Measurements from ENCODE around the gene RAB11A. TPM values are rescaled to one million over a fixed set of nuclear protein-coding genes. Genes with fewer than 3 reads are reported as not detected.
"Not testable (repeated sequence)": the region's sequence is repeated elsewhere in the genome, so short reads cannot be mapped to it uniquely, and the experiment has no call there.

The RAB11A gene
- total RNA-seq, 1 donor from 2014 or later = 393 TPM

DNA sequence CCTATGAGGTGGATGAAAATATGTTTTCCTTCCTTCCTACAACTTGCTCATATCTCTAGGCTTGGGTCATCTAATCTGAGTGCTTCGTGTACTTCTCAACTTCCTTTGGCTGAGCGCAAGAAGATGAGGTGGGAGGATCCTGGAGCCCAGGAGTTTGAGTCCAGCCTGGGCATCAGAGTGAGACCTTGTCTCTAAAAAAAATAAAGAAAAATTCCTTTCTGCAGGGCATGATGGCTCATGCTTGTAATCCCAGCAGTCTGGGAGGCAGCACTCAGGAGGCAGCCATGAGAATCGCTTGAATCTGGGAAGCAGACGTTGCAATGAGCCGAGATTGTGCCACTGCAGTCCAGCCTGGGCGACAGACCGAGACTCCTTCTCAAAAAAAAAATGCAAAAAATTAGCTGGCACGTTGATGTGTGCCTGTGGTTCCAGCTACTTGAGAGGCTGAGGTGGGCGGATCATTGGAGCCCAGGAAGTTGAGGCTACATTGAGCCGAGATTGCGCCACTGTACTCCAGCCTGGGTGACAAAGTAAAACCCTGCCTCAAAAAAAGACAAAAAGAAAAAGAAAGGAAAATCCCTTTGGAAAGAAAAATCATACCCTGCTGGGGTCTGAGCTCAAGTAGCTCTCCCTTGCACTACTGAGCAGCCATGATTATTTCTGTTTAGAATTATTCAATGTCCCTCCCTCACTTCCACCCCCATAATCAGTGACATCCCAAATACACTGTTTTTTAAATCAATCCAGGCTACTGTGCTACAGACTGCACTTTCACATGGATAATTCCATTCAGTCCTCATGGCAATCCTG lies 28.0 kb upstream of the RAB11A start:
- no peak for DNase-seq (ENCODE audit: extremely low read depth, low read depth, low spot score)

DNA sequence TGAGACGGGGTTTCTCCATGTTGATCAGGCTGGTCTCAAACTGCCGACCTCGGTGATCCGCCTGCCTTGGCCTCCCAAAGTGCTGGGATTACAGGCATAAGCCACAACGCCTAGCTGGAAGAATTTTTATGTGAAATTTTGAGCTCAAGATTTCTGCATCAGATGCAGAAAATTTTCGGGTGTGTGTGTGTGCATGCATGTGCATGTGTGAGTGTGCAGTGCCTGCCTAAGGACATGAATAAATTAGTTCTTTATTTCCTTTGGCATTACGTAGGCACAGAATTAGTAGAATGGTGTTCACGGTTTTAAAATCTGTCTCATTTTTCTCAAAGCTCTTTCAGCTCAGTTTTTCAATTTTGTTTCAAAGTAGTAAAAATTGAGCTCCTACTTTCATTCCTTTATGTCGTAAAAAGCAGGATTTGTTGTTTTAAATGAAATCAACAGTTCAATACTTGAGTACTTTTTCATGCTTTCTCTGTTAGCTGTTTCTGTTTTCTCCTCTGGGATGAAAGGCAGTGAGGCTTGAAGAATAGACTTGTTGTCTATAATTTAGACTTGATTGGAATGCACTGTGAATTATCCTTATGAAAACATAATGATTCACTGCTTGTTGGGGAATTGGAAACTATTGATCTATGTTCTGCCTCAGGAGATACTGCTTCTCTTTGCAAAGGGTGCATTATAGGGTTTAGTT lies 23.3 kb upstream of the RAB11A start:
- no peak for DNase-seq (ENCODE audit: extremely low read depth, low read depth, low spot score)

DNA sequence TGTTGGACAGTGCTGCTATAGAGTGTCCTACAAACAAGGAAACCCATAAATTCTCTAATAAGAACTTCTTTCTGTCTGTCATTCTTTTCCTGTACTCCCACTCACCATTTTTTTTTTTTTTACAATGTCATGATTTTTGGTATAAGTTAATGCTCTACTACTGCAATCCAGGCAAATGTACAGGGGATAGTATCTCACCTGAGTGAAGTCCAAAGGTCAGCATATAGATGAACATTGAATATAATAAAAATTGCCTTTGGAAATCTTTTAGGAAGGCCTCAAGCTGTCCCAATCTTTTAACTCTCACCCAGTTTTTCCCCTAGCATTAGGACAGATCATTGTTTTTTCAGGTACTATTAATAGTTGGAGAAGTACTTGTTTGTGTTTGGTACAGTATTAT lies 21.3 kb upstream of the RAB11A start:
- no peak for DNase-seq (ENCODE audit: extremely low read depth, low read depth, low spot score)

DNA sequence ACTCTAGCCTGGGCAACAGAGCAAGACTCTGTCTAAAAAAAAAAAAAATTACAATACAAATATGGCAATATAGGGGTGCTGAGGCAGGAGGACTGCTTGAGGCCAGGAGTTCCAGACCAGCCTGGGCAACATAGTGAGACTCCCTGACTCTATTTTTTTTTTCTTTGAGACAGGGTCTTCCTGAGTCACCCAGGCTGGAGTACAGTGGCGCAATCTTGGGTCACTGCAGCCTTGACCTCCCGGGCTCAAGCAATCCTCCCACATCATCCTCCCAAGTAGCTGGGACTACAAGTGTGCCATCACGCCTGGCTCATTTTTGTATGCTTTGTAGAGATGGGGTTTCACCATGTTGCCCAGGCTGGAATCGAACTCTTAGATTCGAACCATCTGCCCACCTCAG lies 17.3 kb upstream of the RAB11A start:
- no peak for DNase-seq (ENCODE audit: extremely low read depth, low read depth, low spot score)

DNA sequence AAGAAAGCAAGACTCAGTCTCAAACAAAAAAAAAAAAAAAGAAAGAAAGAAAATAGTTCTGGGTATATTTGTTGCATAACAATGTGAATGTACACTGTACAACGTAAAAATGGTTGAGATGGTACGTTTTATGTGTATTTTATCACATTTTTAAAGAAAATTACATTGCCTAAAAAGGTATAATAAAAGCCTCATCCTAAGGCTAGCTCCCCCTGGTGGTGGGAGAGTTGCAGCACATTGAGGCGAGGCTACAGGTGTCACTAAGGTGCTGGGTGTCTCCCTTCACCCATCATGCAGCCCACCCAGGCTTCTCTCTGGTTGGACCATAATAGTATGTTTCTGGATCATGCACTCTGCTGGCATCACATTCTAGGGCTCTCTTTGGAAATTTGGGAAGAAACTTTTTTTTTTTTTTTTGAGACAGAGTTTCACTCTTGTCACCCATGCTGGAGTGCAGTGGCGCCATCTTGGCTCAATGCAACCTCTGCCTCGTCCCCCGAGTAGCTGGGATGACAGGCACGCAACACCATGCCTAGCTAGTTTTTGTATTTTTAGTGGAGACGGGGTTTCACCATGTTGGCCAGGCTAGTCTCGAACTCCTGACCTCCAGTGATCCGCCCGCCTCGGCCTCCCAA lies 12.4 kb upstream of the RAB11A start:
- DNase-seq (ENCODE audit: extremely low read depth, low read depth, low spot score) = no peak

DNA sequence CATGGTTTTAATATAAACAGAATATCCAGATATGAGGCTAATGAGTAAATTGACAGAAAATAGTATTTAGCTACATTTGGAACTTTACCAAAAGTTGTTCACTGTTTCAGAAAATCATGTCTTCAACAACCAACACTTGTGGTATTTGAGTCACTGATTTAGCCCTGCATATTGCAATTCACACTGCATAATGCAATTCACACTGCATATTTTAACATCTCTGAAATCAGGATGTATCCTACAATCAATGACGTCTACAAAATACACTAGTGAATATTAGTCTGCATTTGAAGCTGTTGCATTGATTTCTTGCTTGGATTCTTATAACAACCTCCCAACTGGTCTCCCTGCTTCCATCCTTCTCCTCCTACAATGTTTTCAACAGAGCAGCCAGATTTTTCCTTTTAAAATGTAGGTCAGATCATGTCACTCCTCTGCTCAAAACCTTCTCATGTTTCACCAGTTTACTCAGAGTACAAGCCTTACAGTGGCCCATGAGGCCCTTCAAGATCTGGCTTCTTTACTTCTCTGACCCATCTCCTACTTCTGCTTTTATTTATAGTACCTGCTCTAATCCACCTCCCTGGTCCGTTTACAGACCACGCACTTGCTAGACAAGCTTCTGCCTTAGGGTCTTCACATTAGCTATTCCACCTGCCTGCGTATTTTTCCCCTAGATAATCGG lies 11.4 kb upstream of the RAB11A start:
- no peak for DNase-seq (ENCODE audit: extremely low read depth, low read depth, low spot score)

DNA sequence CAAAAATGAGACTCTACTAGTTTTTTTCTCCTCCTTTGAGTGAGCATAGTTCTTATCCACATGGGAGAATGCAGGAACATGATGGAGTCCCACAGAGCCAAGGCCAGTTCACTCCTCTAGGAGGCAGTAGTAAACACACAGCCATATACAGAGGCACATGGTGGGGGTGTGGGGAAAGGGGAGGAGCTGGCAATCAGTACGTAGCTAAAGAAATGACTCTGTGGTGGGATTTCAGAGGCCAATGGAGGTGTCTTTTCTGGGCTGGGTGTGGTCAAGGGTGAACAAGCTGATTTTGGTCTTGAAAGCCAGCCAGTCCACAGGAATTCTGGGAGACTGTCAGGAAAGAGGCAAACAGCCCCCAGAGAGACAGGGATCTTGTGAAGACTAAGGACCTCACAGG lies 6.6 kb upstream of the RAB11A start:
- DNase-seq (ENCODE audit: extremely low read depth, low read depth, low spot score) = no peak

DNA sequence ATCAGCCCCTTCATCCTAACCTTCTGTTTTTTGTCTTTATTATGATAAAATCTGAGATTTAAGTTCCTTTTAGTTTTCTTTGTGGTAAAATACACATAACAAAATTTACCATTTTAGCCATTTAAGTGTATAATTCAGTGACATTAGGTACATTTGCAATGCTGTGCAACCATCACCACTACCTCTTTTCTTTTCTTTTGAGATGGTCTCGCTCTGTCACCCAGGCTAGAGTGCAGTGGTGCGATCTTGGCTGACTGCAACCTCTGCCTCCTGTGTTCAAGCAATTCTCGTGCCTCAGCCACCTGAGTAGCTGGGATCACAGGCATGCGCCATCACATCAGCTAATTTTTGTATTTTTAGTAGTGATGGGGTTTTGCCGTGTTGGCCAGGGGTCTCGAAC lies 6.2 kb upstream of the RAB11A start:
- DNase-seq (ENCODE audit: extremely low read depth, low read depth, low spot score) = no peak

DNA sequence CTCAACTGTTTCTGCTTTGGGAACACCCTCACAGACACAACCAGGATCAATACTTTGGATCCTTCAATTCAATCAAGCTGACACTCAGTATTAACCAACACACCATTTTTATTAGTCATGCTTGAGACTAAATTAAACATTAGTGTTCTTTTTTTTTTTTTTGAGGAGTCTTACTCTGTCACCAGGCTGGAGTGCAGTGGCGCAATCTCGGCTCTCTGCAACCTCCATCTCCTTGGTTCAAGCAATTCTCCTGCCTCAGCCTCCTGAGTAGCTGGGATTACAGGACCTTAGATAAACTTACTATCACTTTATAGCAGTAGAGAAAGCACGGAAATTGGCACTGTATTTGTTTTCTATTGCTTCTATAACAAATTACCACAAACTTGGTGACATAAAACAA lies 2.0 kb upstream of the RAB11A start:
- no peak for DNase-seq (ENCODE audit: extremely low read depth, low read depth, low spot score)

DNA sequence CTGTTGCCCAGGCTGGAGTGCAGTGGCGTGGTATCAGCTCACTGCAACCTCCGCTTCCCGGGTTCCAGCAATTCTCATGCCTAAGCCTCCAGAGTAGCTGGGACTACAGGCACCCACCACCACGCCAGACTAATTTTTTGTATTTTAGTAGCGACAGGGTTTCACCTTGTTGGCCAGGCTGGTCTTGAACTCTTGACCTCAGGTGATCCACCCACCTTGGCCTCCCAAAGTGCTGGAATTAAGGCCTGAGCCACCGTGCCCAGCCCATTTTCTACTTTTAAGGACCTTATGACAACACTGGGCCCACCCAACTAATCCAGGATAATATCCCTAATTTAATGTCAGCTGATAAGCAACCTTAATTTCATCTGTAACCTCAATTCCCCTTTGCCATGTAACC lies 1.4 kb upstream of the RAB11A start:
- DNase-seq (ENCODE audit: extremely low read depth, low read depth, low spot score) = not testable (repeated sequence)

DNA sequence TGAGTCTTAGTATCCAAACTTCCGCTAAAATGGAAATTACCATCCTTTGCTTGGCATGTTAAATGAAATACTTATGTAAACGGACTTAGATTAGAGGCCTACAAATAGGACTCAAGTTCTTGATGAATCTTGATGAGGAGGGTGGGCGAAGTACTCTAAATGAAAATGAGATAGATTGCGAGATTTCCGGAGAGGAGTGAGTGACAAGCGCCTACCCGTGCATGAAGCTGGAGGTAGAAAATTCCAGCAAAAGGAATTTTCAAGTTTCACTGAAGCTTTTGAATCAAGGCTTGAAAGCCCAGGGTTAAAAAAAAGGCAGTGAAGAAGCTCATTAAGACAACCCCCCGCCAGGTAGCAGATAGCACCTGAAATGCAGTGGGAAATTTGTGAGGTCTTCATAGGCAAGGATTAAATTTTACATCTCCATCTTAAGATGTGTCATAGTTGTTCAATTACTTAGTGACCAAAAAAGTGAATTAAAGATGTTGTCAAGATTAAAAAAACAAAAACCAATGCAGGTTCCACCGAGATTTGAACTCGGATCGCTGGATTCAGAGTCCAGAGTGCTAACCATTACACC lies 655 bp upstream of the RAB11A start:
- no peak for DNase-seq (ENCODE audit: extremely low read depth, low read depth, low spot score)

DNA sequence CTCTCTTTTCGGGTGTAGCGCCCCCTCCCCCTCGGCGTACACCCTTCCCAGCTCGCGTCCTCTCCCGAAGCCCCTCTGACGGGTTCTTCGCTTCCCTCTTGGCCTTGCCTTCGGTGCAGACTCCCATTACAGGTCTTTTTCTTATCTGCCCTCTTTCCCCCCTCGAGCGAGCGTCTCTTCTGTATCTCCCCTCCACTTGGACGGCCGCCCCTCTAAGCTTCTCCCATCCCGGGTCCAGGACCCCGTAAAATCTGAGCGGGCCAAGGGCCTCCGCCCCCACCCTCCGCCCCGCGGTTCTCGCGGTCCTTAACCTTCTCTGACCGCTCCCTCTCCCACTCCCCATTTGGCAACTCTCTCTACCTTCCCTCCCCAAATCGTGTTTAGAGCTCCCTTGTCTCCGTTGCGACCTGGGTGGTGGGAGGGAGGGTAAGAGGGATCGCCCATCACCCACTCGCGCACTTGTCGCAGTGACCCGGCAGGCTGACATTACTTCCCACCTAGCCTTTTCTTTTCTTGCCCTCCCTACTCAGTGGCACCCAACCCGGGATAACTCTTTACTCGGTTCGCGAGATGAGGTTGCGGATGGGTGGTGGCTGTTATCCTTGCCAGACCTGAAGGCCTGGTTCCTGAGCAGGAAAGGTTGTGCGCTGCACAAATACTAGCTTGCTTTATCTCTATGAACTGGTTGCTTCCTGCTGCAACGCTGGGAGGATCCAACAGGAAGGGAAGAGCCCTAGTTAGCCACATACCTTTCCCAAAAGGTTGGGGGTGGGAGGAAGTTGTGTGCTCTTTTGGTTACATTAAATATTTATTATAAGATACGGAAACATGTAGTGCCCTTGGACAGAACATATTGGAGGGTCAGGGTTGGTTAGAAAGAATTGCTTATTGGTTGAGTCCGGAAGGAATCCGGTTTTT lies 922 bp downstream of the RAB11A start:
- no peak for DNase-seq (ENCODE audit: extremely low read depth, low read depth, low spot score)

DNA sequence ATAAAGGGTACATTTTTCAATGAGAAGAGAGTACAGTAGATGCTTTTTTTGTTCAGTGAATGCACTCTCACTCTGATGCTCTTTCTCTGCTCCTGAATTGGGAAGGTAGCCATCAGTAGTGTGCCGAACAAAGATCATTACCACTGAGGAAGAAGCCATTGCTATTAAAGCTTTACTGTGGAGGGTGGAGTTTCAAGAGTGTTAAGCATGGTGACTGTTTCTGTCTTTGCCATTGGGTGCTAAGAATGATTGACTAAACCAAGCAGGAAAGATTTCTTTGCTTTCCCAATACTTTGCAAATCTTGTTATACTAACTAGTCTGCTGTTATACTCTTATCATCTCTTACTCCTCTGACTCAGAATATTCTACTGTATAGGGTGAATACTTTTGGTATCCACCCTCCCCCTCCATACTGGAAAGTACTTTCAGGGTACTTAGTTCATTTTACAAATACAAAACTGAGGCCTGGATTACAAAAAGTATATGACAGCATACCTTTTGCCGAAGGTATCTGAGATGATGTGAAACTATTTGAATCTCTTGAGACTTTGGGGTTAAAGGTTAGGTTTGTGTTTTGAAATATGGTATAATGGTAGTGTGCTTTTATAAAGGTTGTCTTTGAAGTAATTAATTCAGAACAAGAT lies 1.7 kb downstream of the RAB11A start:
- DNase-seq (ENCODE audit: extremely low read depth, low read depth, low spot score) = no peak

DNA sequence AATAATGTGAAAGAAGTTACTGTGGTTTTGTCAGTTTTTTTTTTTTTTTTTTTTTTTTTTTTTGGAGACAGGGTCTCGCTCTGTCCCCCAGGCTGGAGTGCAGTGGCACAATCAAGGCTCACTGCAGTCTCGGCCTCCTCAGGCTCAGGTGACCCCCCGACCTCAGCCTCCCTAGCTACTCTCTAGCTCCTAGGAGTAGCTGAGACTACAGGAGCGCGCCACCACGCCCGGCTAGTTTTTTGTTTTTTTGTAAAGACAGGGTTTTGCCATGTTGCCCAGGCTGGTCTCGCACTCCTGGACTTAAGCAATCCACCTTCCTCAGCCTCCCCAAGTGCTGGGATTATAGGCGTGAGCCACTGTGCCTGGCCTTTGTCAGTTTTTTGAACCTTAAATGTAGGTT lies 2.6 kb downstream of the RAB11A start:
- DNase-seq (ENCODE audit: extremely low read depth, low read depth, low spot score) = not testable (repeated sequence)

DNA sequence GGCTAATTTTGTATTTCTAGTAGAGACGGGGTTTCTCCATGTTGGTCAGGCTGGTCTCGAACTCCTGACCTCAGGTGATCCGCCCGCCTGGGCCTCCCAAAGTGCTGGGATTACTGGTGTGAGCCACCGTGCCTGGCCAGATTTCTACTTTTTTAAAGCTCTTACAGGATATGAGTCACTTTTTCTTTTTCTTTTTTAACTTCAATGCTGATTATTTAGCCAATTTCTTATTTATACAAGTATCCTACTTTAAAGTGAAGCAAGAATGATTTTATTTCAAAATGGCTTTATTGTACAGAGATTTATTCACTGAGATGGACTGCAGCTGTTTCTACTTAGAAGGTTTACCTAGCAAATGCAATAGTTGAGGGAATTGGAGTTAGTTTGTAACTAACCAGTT lies 3.3 kb downstream of the RAB11A start:
- DNase-seq (ENCODE audit: extremely low read depth, low read depth, low spot score) = not testable (repeated sequence)

DNA sequence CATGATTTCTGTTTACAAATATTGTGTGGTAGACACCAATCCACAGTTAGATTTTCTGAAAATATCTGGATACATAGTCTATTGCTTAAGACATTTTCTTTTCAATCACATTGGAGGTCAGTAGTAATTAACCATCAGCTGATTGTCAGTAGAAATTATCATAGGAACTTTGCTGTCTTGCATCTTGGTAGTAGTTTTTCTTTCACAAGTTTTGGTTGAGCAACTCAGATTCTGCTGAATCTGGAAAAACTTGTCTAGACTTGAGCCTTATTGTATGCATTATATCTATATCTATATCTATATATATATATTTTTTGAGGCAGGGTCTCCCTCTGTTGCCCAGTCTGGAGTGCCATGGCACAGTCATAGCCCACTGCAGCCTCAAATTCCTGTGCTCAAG lies 4.0 kb downstream of the RAB11A start:
- no peak for DNase-seq (ENCODE audit: extremely low read depth, low read depth, low spot score)

DNA sequence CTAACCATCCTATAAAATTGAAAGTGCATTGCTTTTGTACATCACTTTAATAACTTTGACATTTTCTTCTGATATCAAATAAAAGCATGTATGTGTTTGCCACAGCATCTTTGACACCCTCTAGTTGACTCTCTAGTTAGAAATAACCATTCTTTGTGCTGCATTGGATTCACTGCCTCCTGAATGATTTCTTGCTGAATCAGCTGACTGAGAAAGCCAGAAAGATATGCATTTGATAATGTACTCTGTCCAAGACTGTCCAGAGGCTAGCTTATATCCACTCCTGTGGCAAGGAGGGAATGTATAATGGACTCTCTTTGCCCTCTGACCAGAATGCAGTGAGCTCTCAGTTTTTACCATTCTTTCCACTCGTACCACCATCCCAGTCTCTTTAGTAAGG lies 6.2 kb downstream of the RAB11A start:
- DNase-seq (ENCODE audit: extremely low read depth, low read depth, low spot score) = no peak

DNA sequence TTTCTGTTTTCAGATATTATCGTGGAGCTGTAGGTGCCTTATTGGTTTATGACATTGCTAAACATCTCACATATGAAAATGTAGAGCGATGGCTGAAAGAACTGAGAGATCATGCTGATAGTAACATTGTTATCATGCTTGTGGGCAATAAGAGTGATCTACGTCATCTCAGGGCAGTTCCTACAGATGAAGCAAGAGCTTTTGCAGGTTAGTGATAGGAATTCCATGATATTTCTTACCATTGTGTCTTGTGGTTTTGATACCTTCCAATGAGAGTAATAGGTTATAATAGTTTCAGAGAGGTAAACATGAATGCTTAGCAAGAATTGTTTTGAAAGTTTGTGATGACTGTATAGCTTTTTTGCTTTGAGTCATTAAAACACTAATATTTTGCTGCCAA lies 8.5 kb downstream of the RAB11A start:
- no peak for DNase-seq (ENCODE audit: extremely low read depth, low read depth, low spot score)

DNA sequence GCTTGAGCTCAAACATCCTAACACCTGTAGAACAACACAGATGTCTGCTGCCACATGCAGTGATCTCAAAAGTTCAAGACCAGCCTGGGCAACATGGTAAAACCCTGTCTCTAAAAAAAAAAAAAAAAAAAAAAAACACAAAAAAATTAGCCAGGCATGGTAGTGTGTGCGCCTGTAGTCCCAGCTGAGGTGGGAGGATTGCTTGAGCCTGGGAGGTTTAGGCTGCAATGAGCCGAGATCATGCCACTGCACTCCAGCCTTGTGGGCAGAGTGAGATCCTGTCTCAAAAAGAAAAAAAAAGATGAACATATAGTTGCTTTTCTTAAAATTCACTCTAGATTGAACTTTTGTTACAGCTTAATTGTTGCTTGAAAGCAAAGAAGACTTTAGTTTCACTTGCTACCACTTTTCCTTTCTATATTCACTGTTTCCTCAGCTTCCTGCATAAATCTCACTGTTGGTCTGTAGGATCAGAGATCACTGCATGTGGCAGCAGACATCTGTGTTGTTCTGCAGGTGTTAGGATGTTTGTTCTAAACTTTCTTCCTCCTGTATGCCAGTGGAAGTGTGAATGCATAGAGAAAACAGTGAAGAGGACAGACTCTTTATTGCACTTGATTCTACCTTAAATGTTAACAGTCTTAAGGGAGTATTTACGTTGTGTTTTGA lies 12.6 kb downstream of the RAB11A start:
- no peak for DNase-seq (ENCODE audit: extremely low read depth, low read depth, low spot score)

Data from glomerular endothelial cell (primary cell).